SK-MEL-5 (cell line): ENCODE measurements around the gene CSNK1A1. TPM values are rescaled to one million over a fixed set of nuclear protein-coding genes. Genes with fewer than 3 reads are reported as not detected.
"Not testable (repeated sequence)": the region's sequence is repeated elsewhere in the genome, so short reads cannot be mapped to it uniquely, and the experiment has no call there.

ENCODE experiments used
- DNase-seq: peaks from one replicate; pipeline ENCODE4 v3.0.0-alpha.2; 2016; ENCODE audit warnings: low read depth, low spot score
- in situ Hi-C: cut with HindIII; loops from 2 replicates; pipeline ENCODE4 v1.10.0; 2016; ENCODE audit warnings: low sequenced_read_pairs, high pct_unique_total_duplicates, low pct_unique_long_range_greater_than_20kb
- total RNA-seq: library from RNA; depleted of rRNA; stranded (reverse); fragments of >200 nt; shearing (Covaris generic); gene quantifications from 2 replicates; pipeline ENCODE4 v1.2.3, GENCODE V29; 2014

The CSNK1A1 gene
- total RNA-seq, 1 experiment from 2014 or later: 189 TPM

GRCh38 chr5:149544028-149544420 is 7.2 kb downstream of the CSNK1A1 start:
- peak; percentile 77 for DNase-seq
- in situ Hi-C loops: no loop called here

GRCh38 chr5:149543361-149544027 is 7.7 kb downstream of the CSNK1A1 start:
- peak; percentile 18 for DNase-seq
- in situ Hi-C loops: no loop called here

- no peak for DNase-seq
- in situ Hi-C loops: no loop called here
These were observed 9.3 kb downstream of the CSNK1A1 start for GRCh38 chr5:149541893-149542292.

- no peak for DNase-seq
- in situ Hi-C loops: no loop called here
These were observed 11.2 kb downstream of the CSNK1A1 start for GRCh38 chr5:149540089-149540488.

- in situ Hi-C loops: no loop called here
- no peak for DNase-seq
These were observed 13.8 kb downstream of the CSNK1A1 start for GRCh38 chr5:149537374-149537975.

GRCh38 chr5:149535787-149536186 is 15.5 kb downstream of the CSNK1A1 start:
- in situ Hi-C loops, DNase-seq: not testable (repeated sequence)

- in situ Hi-C loops: no loop called here
- no peak for DNase-seq
These were observed 18.8 kb downstream of the CSNK1A1 start for GRCh38 chr5:149532413-149532812.

GRCh38 chr5:149529463-149529862 is 21.8 kb downstream of the CSNK1A1 start:
- DNase-seq: no peak
- in situ Hi-C loops: no loop called here

- in situ Hi-C loops: no loop called here
- no peak for DNase-seq
These were observed 22.8 kb downstream of the CSNK1A1 start for GRCh38 chr5:149528281-149529060.

- in situ Hi-C loops: no loop called here
- DNase-seq: no peak
These were observed 24.2 kb downstream of the CSNK1A1 start for GRCh38 chr5:149526845-149527590.

- no peak for DNase-seq
- in situ Hi-C loops: no loop called here
These were observed 29.2 kb downstream of the CSNK1A1 start for GRCh38 chr5:149521739-149522685.

- no peak for DNase-seq
- in situ Hi-C loops: no loop called here
These were observed 31.6 kb downstream of the CSNK1A1 start for GRCh38 chr5:149519601-149520000.

GRCh38 chr5:149518620-149519019 is 32.6 kb downstream of the CSNK1A1 start:
- no peak for DNase-seq
- in situ Hi-C loops: no loop called here

GRCh38 chr5:149517461-149518122 is 33.6 kb downstream of the CSNK1A1 start:
- DNase-seq: peak; percentile 35
- in situ Hi-C loops: no loop called here

GRCh38 chr5:149514512-149514911 is 36.7 kb downstream of the CSNK1A1 start:
- in situ Hi-C loops: no loop called here
- no peak for DNase-seq

GRCh38 chr5:149513372-149513947 is 37.8 kb downstream of the CSNK1A1 start:
- DNase-seq, in situ Hi-C loops: not testable (repeated sequence)
